Lung (tissue), 16 donors: ENCODE measurements around the gene NDFIP1. TPM values are rescaled to one million over a fixed set of nuclear protein-coding genes. Genes with fewer than 3 reads are reported as not detected.

Source experiments
- ATAC-seq: fragments of 200-7000 bp; cut with Tn5 transposase; one replicate; pipeline ENCODE4 v1.9.1; 2020; ENCODE audit warnings: moderate number of reproducible peaks; ENCODE audit not compliant: insufficient read depth, low FRiP score
- DNase-seq, 3 donors: peaks; one replicate each; pipeline ENCODE4 v3.0.0-alpha.2; 2013 to 2017
- H3K27ac ChIP-seq, 2 donors: one replicate each; pipeline ENCODE4 v1.5.1; 2013; ENCODE audit warnings: mild to moderate bottlenecking in 2 of 2, moderate library complexity in 2 of 2, control low read depth in 1 of 2, inconsistent platforms in 1 of 2, low read depth in 1 of 2, low read length in 1 of 2
- H3K27me3 ChIP-seq, 3 donors: one replicate each; pipeline ENCODE4 v1.5.1; 2013; ENCODE audit warnings: low read length in 2 of 3; ENCODE audit not compliant: control insufficient read depth in 3 of 3, insufficient read depth in 3 of 3
- H3K36me3 ChIP-seq, 4 donors: one replicate each; pipeline ENCODE4 v1.5.1; 2013; ENCODE audit warnings: low read length in 4 of 4, mild to moderate bottlenecking in 1 of 4, moderate library complexity in 1 of 4; ENCODE audit not compliant: control insufficient read depth in 4 of 4, insufficient read depth in 4 of 4
- H3K4me1 ChIP-seq, 5 donors: one replicate each; pipeline ENCODE4 v1.5.1; 2013; ENCODE audit warnings: low read length in 5 of 5, mild to moderate bottlenecking in 2 of 5, moderate library complexity in 1 of 5; ENCODE audit not compliant: control insufficient read depth in 5 of 5, insufficient read depth in 5 of 5
- H3K4me3 ChIP-seq: one replicate; pipeline ENCODE4 v1.5.1; 2013; ENCODE audit warnings: mild to moderate bottlenecking, control low read depth, moderate library complexity
- H3K9ac ChIP-seq, 2 donors: one replicate each; pipeline ENCODE4 v1.5.1; 2013; ENCODE audit warnings: low read length in 2 of 2, control low read depth in 1 of 2; ENCODE audit not compliant: insufficient read depth in 1 of 2
- H3K9me3 ChIP-seq, 4 donors: one replicate each; pipeline ENCODE4 v1.5.1; 2013; ENCODE audit warnings: low read length in 3 of 4, mild to moderate bottlenecking in 1 of 4, moderate library complexity in 1 of 4; ENCODE audit not compliant: control insufficient read depth in 4 of 4, insufficient read depth in 3 of 4
- WGBS, 2 donors: extraction: QIAGEN DNeasy Blood & Tissue Kit; methylation state at CpG; one replicate each; pipeline ENCODE4 v1.1.7; 2013; 5-methylcytosine and 5-hydroxymethylcytosine counted together
- long read RNA-seq, 5 donors: transcript quantifications; one replicate each; lab custom pipeline, GENCODE V29; 2026
- polyA plus RNA-seq, 2 donors: library from polyadenylated mRNA; stranded (reverse); fragments of 200-250 nt; gene quantifications; one replicate each; pipeline ENCODE4 v1.2.1, GENCODE V29; 2013
- total RNA-seq, 2 donors: library from RNA; depleted of rRNA in 1 of 2; stranded (reverse); fragments of >200 nt in 1 of 2; gene quantifications; one replicate each; pipeline ENCODE4 v1.2.1, GENCODE V29; 2014 to 2021
- TF ChIP-seq, protein P1 (sequence below): IDR thresholded peaks from 2 replicates; pipeline ENCODE4 v1.5.1; 2012; ENCODE audit warnings: mild to moderate bottlenecking; ENCODE audit errors: control extremely low read depth, extremely low read depth
- donor health status: control.
- donor health status: control.
- donor health status: Bipolar disorder and iron deficiency.
- donor health status: healthy.
- donor health status: DM: yes; HTN: yes; CAD: no.

The NDFIP1 gene
- total RNA-seq (100 to 1,000 TPM in 1 of 2 donors, 10 to 100 TPM in 1; 66.8 to 106 TPM), polyA plus RNA-seq (10 to 100 TPM; 31.5 to 70.1 TPM)
- long read RNA-seq, donor 1, full-length matches to known transcripts, result 91 of 144 reads
- long read RNA-seq, donor 1, partial matches to known transcripts, result 53 of 144 reads
- long read RNA-seq, donor 1, other reads (novel, unspliced or antisense), result 0 of 144 reads
- long read RNA-seq, donor 2, full-length matches to known transcripts, result 13 of 55 reads
- long read RNA-seq, donor 2, partial matches to known transcripts, result 42 of 55 reads
- long read RNA-seq, donor 2, other reads (novel, unspliced or antisense), result 0 of 55 reads
- long read RNA-seq, donor 3, full-length matches to known transcripts, result 39 of 51 reads
- long read RNA-seq, donor 3, partial matches to known transcripts, result 12 of 51 reads
- long read RNA-seq, donor 3, other reads (novel, unspliced or antisense), result 0 of 51 reads
- long read RNA-seq, donor 4, transcript NDFIP1-201 (8 exons, 3,851 nt), result major isoform, 12 of 41 reads
- long read RNA-seq, donor 4, partial matches to known transcripts, result 29 of 41 reads
- long read RNA-seq, donor 4, other reads (novel, unspliced or antisense), result 0 of 41 reads
- long read RNA-seq, donor 5, full-length matches to known transcripts, result 86 of 164 reads
- long read RNA-seq, donor 5, partial matches to known transcripts, result 78 of 164 reads
- long read RNA-seq, donor 5, other reads (novel, unspliced or antisense), result 0 of 164 reads

DNA sequence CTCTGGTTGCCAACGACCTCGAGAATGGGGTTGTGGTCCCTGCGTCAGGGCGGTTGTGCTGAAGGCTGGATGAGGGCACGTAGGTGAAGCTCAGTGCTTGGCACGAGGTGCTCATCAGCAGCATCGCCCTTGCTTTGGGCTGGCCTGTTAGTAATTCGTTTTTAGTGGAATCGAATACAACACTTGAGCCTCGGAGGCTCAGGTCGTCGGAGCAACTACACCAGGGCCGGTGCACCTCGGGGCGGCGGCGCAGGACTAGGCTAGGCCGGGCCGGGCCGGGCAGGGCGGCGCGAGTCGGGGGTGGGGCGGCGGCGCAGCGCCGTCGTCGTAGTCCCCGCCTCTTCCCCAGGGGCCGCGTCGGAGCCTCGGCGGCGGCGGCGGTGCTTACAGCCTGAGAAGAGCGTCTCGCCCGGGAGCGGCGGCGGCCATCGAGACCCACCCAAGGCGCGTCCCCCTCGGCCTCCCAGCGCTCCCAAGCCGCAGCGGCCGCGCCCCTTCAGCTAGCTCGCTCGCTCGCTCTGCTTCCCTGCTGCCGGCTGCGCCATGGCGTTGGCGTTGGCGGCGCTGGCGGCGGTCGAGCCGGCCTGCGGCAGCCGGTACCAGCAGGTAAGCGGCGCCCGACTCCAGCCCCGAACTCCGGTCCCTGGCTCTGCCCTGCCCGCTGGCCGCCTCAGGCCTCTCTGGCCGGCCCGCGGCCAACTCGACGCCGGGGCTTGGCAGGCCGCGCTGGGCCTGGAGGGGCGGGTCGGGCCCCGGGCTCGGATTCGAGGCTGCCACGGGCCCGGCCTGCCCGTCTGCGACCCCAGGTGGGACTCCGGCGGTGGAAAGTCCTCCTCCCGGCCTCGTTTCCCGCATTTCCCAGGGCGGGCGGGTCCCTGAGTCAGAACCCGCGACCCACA lies at the start of gene NDFIP1:
Gene NDFIP1 (plus strand): TSS at position 348 of the 899 bp plus-strand sequence. CDS start 196 bp downstream, at position 544.
- H3K36me3 ChIP-seq, result no peaks in the 10 kb centered on the region
- H3K27ac ChIP-seq, result peak within 1 kb of the TSS; percentile 100
- no peaks in the 10 kb centered on the region for H3K9me3 ChIP-seq
- 2 to 5% methylated on average over 63 to 103 of the region's 103 CpGs for WGBS, 2 donors
- no peaks in the 10 kb centered on the region for H3K27me3 ChIP-seq
- peak within 1 kb of the TSS; percentile 83 to 96 for H3K9ac ChIP-seq
- H3K4me1 ChIP-seq, result peaks cover 3 to 22% (median 6%) of the 10 kb centered on the region in 5 donors
- ATAC-seq, result peak; percentile 98
- DNase-seq, result peak; percentile 87 to 91 (median 89)
- TF ChIP-seq, protein P1, sequence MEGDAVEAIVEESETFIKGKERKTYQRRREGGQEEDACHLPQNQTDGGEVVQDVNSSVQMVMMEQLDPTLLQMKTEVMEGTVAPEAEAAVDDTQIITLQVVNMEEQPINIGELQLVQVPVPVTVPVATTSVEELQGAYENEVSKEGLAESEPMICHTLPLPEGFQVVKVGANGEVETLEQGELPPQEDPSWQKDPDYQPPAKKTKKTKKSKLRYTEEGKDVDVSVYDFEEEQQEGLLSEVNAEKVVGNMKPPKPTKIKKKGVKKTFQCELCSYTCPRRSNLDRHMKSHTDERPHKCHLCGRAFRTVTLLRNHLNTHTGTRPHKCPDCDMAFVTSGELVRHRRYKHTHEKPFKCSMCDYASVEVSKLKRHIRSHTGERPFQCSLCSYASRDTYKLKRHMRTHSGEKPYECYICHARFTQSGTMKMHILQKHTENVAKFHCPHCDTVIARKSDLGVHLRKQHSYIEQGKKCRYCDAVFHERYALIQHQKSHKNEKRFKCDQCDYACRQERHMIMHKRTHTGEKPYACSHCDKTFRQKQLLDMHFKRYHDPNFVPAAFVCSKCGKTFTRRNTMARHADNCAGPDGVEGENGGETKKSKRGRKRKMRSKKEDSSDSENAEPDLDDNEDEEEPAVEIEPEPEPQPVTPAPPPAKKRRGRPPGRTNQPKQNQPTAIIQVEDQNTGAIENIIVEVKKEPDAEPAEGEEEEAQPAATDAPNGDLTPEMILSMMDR, result no peak
- peak within 1 kb of the TSS; percentile 95 for H3K4me3 ChIP-seq

GRCh38 chr5:142059304-142059940 lies 49.2 kb upstream of the NDFIP1 start:
- TF ChIP-seq, protein P1, result no peak
- ATAC-seq (no peak), DNase-seq (peak in 1 of 3 donors; percentile 19)
- no peaks in the 10 kb centered on the region for H3K9me3 ChIP-seq
- no peak overlapping the region for H3K4me3 ChIP-seq
- H3K27ac ChIP-seq, result no peak overlapping the region
- H3K36me3 ChIP-seq, result no peaks in the 10 kb centered on the region
- peaks cover 2 to 24% (median 6%) of the 10 kb centered on the region in 5 donors for H3K4me1 ChIP-seq
- no peak overlapping the region for H3K9ac ChIP-seq
- 79 to 92% methylated on average over 1 of the region's 1 CpG for WGBS, 2 donors
- H3K27me3 ChIP-seq, result no peaks in the 10 kb centered on the region

GRCh38 chr5:142063376-142063775 lies 45.2 kb upstream of the NDFIP1 start:
- H3K36me3 ChIP-seq, result no peaks in the 10 kb centered on the region
- H3K9ac ChIP-seq, result peak overlapping the region in 1 of 2 donors; percentile 40
- H3K4me3 ChIP-seq, result peak overlapping the region; percentile 10
- DNase-seq (no peak), ATAC-seq (no peak)
- H3K27ac ChIP-seq, result no peak overlapping the region
- no peaks in the 10 kb centered on the region for H3K27me3 ChIP-seq
- H3K9me3 ChIP-seq, result no peaks in the 10 kb centered on the region
- 74 to 78% methylated on average over 4 of the region's 4 CpGs for WGBS, 2 donors
- H3K4me1 ChIP-seq, result peaks cover 0 to 12% (median 4%) of the 10 kb centered on the region in 5 donors
- TF ChIP-seq, protein P1, result no peak
